Stomach (tissue), 9 donors: Measurements from ENCODE around the gene POLL. TPM values are rescaled to one million over a fixed set of nuclear protein-coding genes. Genes with fewer than 3 reads are reported as not detected.
A peak's percentile ranks its signal among the peaks of the same experiment; 100 is the strongest.

Source experiments
- DNase-seq, 2 donors: peaks; one replicate each; pipeline versions ENCODE4 v3.0.0 to v3.0.0-alpha.2; 2013 to 2019
- H3K27ac ChIP-seq, 5 donors: fragments of 200-600 bp in 4 of 5; sonication (generic) in 4 of 5; one replicate each; pipeline ENCODE4 v1.5.1; 2013 to 2019; ENCODE audit warnings: mild to moderate bottlenecking in 1 of 5, moderate library complexity in 1 of 5
- H3K27me3 ChIP-seq, 3 donors: fragments of 200-600 bp; sonication (generic); one replicate each; pipeline ENCODE4 v1.5.1; 2017 to 2019; ENCODE audit warnings: mixed run types in 1 of 3
- H3K36me3 ChIP-seq, 4 donors: fragments of 200-600 bp; sonication (generic); 1 replicate in 3 of 4; 2 replicates in 1 of 4; pipeline ENCODE4 v1.5.1; 2016 to 2019
- H3K4me1 ChIP-seq, 4 donors: fragments of 200-600 bp; sonication (generic); one replicate each; pipeline ENCODE4 v1.5.1; 2016 to 2019
- H3K4me3 ChIP-seq, 4 donors: fragments of 200-600 bp; sonication (generic) in 3 of 4; one replicate each; pipeline ENCODE4 v1.5.1; 2016 to 2019; ENCODE audit warnings: mild to moderate bottlenecking in 1 of 4
- H3K9me3 ChIP-seq, 4 donors: fragments of 200-600 bp; sonication (generic); one replicate each; pipeline ENCODE4 v1.5.1; 2016 to 2019
- EP300 ChIP-seq: sonication (generic); formaldehyde crosslinking; IDR thresholded peaks from one replicate; pipeline ENCODE4 v1.6.1; 2017; ENCODE audit warnings: antibody characterized with exemption
- POLR2A ChIP-seq, 4 donors: fragments of 450-650 bp; IDR thresholded peaks; one replicate each; pipeline ENCODE4 v1.6.1; 2016; ENCODE audit warnings: antibody characterized with exemption in 4 of 4, control low read depth in 2 of 4, mild to moderate bottlenecking in 1 of 4, moderate library complexity in 1 of 4
- POLR2AphosphoS5 ChIP-seq, 3 donors: sonication (generic); formaldehyde crosslinking; IDR thresholded peaks; one replicate each; pipeline ENCODE4 v1.6.1; 2016; ENCODE audit warnings: antibody characterized with exemption in 3 of 3
- WGBS, 5 donors: extraction: QIAGEN DNeasy Blood & Tissue Kit in 3 of 5; methylation state at CpG; one replicate each; pipeline versions ENCODE4 v1.1.5 to v1.1.7; 2013 to 2018; 5-methylcytosine and 5-hydroxymethylcytosine counted together
- intact Hi-C: fragments of 100-400 bp; cut with DNase I; formaldehyde crosslinking; loops from one replicate; pipeline ENCODE4 v1.15.1; 2023; ENCODE audit warnings: low total_unique reads
- polyA plus RNA-seq, 3 donors: library from polyadenylated mRNA; stranded (reverse); fragments of 200-250 nt; gene quantifications; one replicate each; pipeline ENCODE4 v1.2.3, GENCODE V29; 2013
- total RNA-seq, 5 donors: library from RNA; depleted of rRNA; stranded (reverse); fragments of >200 nt; gene quantifications; one replicate each; pipeline versions ENCODE4 v1.1.0 to v1.2.3, GENCODE V29; 2014 to 2016
- TF ChIP-seq, protein P1 (sequence below), 7 experiments: fragments of 450-650 bp in 4 of 7; fragments of 200-600 bp in 3 of 7; sonication (generic) in 3 of 7; IDR thresholded peaks; one replicate each; pipeline ENCODE4 v1.5.1; 2016 to 2019; ENCODE audit warnings: antibody characterized with exemption in 7 of 7, control low read depth in 2 of 7, mild to moderate bottlenecking in 1 of 7
- donor health status: healthy with polysubstance abuse.
- donor health status: Bipolar disorder and iron deficiency.
- donor health status: healthy.

The POLL gene
- total and polyA plus RNA-seq, 8 donors, result 12.9 to 122 (median 34.2) TPM

DNA sequence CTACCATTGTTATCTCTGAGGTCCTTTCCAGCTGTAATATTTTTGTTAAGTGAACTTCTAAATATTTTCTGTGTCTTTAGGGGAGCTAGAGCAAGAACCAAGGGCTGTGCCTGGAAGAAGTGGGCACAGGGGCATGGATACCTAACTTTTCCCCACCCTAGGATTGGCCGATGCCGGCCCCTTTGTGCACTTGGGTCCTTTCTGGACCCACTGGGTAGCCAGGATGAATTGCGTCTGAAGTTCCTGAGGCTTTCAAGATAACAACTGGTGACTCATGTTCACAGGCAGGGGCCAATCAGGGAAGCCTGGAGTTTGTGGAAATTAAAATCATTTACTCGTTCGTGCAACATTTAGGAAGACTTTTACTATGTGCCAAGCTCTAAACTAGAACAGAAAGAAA, 822 bp upstream of the POLL start:
- Histone ChIP-seq H3K27ac (no peak overlapping the region), H3K4me1 (peaks cover 18 to 34% (median 30%) of the 10 kb centered on the region in 4 donors), H3K9me3 (no peaks in the 10 kb centered on the region), H3K4me3 (peak overlapping the region; percentile 82 to 98 (median 90)), H3K27me3 (no peaks in the 10 kb centered on the region), H3K36me3 (peaks cover 0 to 22% (median 21%) of the 10 kb centered on the region in 4 donors)
- intact Hi-C loops, result no loop called here
- no peak for TF ChIP-seq EP300
- no peak for TF ChIP-seq POLR2A (IDR thresholded peaks at IDR 0.05)
- TF ChIP-seq, protein P1, sequence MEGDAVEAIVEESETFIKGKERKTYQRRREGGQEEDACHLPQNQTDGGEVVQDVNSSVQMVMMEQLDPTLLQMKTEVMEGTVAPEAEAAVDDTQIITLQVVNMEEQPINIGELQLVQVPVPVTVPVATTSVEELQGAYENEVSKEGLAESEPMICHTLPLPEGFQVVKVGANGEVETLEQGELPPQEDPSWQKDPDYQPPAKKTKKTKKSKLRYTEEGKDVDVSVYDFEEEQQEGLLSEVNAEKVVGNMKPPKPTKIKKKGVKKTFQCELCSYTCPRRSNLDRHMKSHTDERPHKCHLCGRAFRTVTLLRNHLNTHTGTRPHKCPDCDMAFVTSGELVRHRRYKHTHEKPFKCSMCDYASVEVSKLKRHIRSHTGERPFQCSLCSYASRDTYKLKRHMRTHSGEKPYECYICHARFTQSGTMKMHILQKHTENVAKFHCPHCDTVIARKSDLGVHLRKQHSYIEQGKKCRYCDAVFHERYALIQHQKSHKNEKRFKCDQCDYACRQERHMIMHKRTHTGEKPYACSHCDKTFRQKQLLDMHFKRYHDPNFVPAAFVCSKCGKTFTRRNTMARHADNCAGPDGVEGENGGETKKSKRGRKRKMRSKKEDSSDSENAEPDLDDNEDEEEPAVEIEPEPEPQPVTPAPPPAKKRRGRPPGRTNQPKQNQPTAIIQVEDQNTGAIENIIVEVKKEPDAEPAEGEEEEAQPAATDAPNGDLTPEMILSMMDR (IDR thresholded peaks at IDR 0.05), result no peak
- TF ChIP-seq POLR2AphosphoS5 (IDR thresholded peaks at IDR 0.05), result no peak
- no peak for DNase-seq
- 35 to 44% (median 39%) methylated on average over 5 of the region's 5 CpGs for WGBS, 5 donors

DNA sequence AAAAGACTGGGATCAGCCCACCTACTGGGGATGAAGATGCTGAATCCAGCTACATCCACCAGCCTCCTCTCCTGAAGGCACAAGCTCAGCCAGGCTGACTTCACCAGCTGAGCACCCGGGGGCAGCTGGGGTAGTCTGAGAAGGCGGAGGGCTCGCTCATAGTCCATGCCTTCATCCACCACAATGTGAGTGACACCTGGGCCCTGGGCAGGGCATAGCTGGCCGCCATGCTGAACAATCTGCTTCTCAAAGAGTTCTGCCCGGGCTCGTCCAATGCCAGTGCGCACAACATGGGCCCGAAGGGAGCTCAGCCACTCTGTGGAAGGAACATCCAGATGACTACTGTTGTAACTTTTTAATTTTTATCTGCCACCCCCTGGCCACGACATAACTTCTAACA, 2.2 kb downstream of the POLL start:
- DNase-seq, result no peak
- H3K9me3 ChIP-seq, result no peaks in the 10 kb centered on the region
- H3K27me3 ChIP-seq, result no peaks in the 10 kb centered on the region
- WGBS, 5 donors, result 92 to 98% (median 96%) methylated on average over 9 of the region's 9 CpGs
- peaks cover 17 to 52% (median 50%) of the 10 kb centered on the region in 4 donors for H3K36me3 ChIP-seq
- intact Hi-C loops, result no loop called here
- H3K4me3 ChIP-seq, result no peak overlapping the region
- TF ChIP-seq POLR2AphosphoS5 (IDR thresholded peaks at IDR 0.05), result no peak
- no peak for TF ChIP-seq EP300
- TF ChIP-seq, protein P1 (IDR thresholded peaks at IDR 0.05), result no peak
- TF ChIP-seq POLR2A (IDR thresholded peaks at IDR 0.05), result no peak
- no peak overlapping the region for H3K27ac ChIP-seq
- H3K4me1 ChIP-seq, result peaks cover 18 to 34% (median 30%) of the 10 kb centered on the region in 4 donors

DNA sequence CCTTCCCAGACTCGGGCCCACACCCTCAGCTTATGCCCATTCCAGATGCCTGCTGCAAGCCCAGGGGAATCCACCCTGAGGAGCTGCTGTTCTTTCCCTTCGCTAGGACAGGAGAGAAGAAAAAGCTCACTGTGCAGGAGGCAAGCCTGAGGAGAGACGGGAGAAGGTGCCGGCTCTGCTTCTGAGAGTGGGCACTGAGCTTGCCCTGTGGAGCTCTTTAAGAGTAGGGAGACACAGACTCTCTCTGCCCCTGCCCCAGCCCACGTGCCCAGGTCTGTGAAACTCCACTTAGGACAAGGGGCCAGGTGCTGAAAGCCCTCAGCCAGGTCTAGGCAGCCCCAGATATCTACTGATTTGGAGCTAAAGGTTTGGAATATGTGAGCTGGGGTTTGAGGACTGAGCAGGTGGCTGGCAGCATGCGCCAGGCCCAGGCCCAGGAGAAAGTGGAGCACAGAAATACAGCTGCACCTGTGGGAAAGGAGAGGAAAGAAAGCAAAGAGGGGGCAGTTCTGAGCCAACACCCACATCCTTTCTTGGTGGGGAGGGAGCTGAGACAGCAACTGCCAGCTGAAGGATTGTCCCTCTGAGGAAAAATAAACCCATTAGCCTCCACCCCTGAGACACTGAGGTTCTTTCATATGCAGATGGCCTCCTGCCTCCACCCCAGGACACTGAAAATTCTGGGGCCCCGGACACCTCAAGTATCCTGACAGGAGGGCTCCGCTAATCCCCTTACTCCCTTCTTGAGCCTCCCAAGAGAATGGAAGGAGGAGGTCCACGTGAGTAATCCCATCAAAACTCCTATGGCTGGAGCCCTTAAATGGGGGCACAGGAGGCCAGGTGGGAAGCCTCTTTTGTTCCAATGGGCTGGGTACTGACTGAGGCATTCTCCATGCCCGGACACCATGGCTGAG, 7.3 kb downstream of the POLL start:
- 84 to 90% (median 87%) methylated on average over 8 to 10 of the region's 10 CpGs for WGBS, 5 donors

DNA sequence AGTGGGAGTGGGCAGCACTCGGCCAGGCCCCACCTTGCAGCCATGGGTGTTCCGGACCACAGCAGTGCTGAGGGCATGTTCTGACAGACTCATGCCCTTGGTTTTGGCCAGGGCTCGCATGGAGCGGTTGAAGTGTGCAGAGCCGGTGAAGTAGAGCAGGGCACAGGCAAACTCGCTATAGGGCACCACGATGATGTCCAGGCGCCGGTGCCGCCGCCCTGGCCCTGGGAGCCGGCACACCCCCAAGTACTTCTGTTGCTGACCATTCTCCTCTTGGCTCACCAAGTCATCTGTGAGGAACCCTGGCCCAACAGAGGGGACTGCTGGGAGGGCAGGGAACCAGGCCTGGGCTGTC, 8.6 kb downstream of the POLL start:
- H3K9me3 ChIP-seq, result no peaks in the 10 kb centered on the region
- peaks cover 31 to 84% (median 76%) of the 10 kb centered on the region in 4 donors for H3K36me3 ChIP-seq
- DNase-seq, result no peak
- no peaks in the 10 kb centered on the region for H3K27me3 ChIP-seq
- WGBS, 5 donors, result 95 to 100% (median 97%) methylated on average over 1 to 12 of the region's 12 CpGs
- H3K4me1 ChIP-seq, result no peaks in the 10 kb centered on the region
- intact Hi-C loops, result no loop called here
- H3K27ac ChIP-seq, result no peak overlapping the region
- TF ChIP-seq EP300, result no peak
- TF ChIP-seq, protein P1 (IDR thresholded peaks at IDR 0.05), result no peak
- no peak for TF ChIP-seq POLR2AphosphoS5 (IDR thresholded peaks at IDR 0.05)
- no peak for TF ChIP-seq POLR2A (IDR thresholded peaks at IDR 0.05)
- no peak overlapping the region for H3K4me3 ChIP-seq

More for the DNA sequence above, 7.3 kb downstream of the POLL start:
- no peak for DNase-seq
- Histone ChIP-seq H3K27ac (no peak overlapping the region), H3K4me1 (peaks cover 0 to 2% (median under 1%) of the 10 kb centered on the region in 4 donors), H3K9me3 (no peaks in the 10 kb centered on the region), H3K27me3 (no peaks in the 10 kb centered on the region), H3K36me3 (peaks cover 31 to 96% (median 87%) of the 10 kb centered on the region in 4 donors), H3K4me3 (no peak overlapping the region)
- TF ChIP-seq EP300 (no peak), POLR2A (IDR thresholded peaks at IDR 0.05) (no peak), POLR2AphosphoS5 (IDR thresholded peaks at IDR 0.05) (no peak)
- TF ChIP-seq, protein P1 (IDR thresholded peaks at IDR 0.05), result no peak
- intact Hi-C loops, result no loop called here
